GM12878 (cell line): ENCODE measurements around the gene CD101. TPM values are rescaled to one million over a fixed set of nuclear protein-coding genes. Genes with fewer than 3 reads are reported as not detected.

Source experiments
- ATF2 ChIP-seq: IDR thresholded peaks from 2 replicates; pipeline ENCODE4 v1.6.1; 2012; ENCODE audit warnings: low read length, inconsistent platforms
- ATF7 ChIP-seq: fragments of 450-650 bp; IDR thresholded peaks from 2 replicates; pipeline ENCODE4 v1.6.1; 2016; ENCODE audit warnings: low read depth, mild to moderate bottlenecking
- BCLAF1 ChIP-seq: fragments of 450-650 bp; IDR thresholded peaks from 2 replicates; pipeline ENCODE4 v1.6.1; 2017; ENCODE audit warnings: antibody characterized with exemption, mild to moderate bottlenecking, moderate library complexity
- CHD1 ChIP-seq: IDR thresholded peaks from 2 replicates; pipeline ENCODE4 v1.6.1; 2012; ENCODE audit warnings: low read depth, low read length, improper control_type of control experiment
- CREB1 ChIP-seq: IDR thresholded peaks from 2 replicates; pipeline ENCODE4 v1.6.1; 2012; ENCODE audit warnings: low read depth, mild to moderate bottlenecking, inconsistent platforms
- CREM ChIP-seq: IDR thresholded peaks from 2 replicates; pipeline ENCODE4 v1.6.1; 2014; ENCODE audit warnings: antibody characterized with exemption, low read depth
- HDGF ChIP-seq: fragments of 450-650 bp; IDR thresholded peaks from 2 replicates; pipeline ENCODE4 v1.6.1; 2016; ENCODE audit warnings: antibody characterized with exemption
- KLF5 ChIP-seq: fragments of 450-650 bp; IDR thresholded peaks from 2 replicates; pipeline ENCODE4 v1.6.1; 2014; ENCODE audit warnings: mild to moderate bottlenecking; ENCODE audit not compliant: partially characterized antibody
- NFIC ChIP-seq: IDR thresholded peaks from 2 replicates; pipeline ENCODE4 v1.6.1; 2012; ENCODE audit warnings: low read depth, mild to moderate bottlenecking, inconsistent platforms, low read length, moderate library complexity
- NR2C2 ChIP-seq: IDR thresholded peaks from 2 replicates; pipeline ENCODE4 v1.6.1; 2011; ENCODE audit warnings: borderline replicate concordance, low read depth; ENCODE audit not compliant: control insufficient read depth, insufficient read length
- PAX5 ChIP-seq: IDR thresholded peaks from 2 replicates; pipeline ENCODE4 v1.6.1; 2011; ENCODE audit warnings: low read depth, low read length, borderline replicate concordance
- PBX3 ChIP-seq: IDR thresholded peaks from 2 replicates; pipeline ENCODE4 v1.6.1; 2011; ENCODE audit warnings: mild to moderate bottlenecking, low read depth, low read length, moderate library complexity; ENCODE audit not compliant: insufficient replicate concordance
- PKNOX1 ChIP-seq: fragments of 450-650 bp; IDR thresholded peaks from 2 replicates; pipeline ENCODE4 v1.6.1; 2016; ENCODE audit warnings: mild to moderate bottlenecking
- PML ChIP-seq: IDR thresholded peaks from 2 replicates; pipeline ENCODE4 v1.6.1; 2012; ENCODE audit warnings: low read length, inconsistent platforms
- RBBP5 ChIP-seq: fragments of 200-600 bp; sonication (generic); conservative IDR thresholded peaks from 2 replicates; pipeline ENCODE4 v1.6.1; 2016
- SIX5 ChIP-seq: IDR thresholded peaks from 2 replicates; pipeline ENCODE4 v1.6.1; 2011; ENCODE audit warnings: mild to moderate bottlenecking, low read depth, low read length, moderate library complexity; ENCODE audit not compliant: severe bottlenecking
- SPI1 ChIP-seq: IDR thresholded peaks from 2 replicates; pipeline ENCODE4 v1.6.1; 2011; ENCODE audit warnings: low read depth, mild to moderate bottlenecking, low read length, moderate library complexity, borderline replicate concordance; ENCODE audit not compliant: insufficient read depth
- SUPT20H ChIP-seq: IDR thresholded peaks from 2 replicates; pipeline ENCODE4 v1.6.1; 2011; ENCODE audit warnings: low read depth, mild to moderate bottlenecking, low read length, moderate library complexity, borderline replicate concordance; ENCODE audit not compliant: control insufficient read depth
- SUZ12 ChIP-seq: fragments of 200-600 bp; sonication (generic); IDR thresholded peaks from one replicate; pipeline ENCODE4 v1.6.1; 2018; ENCODE audit warnings: antibody characterized with exemption, mild to moderate bottlenecking; ENCODE audit not compliant: unreplicated experiment
- WRNIP1 ChIP-seq: IDR thresholded peaks from 2 replicates; pipeline ENCODE4 v1.6.1; 2011; ENCODE audit warnings: low read depth, low read length, improper control_type of control experiment, borderline replicate concordance
- ZBTB11 ChIP-seq: fragments of 450-650 bp; formaldehyde crosslinking; IDR thresholded peaks from 2 replicates; pipeline ENCODE4 v1.5.0; 2022; ENCODE audit warnings: mild to moderate bottlenecking, missing genetic modification characterization
- ZZZ3 ChIP-seq: IDR thresholded peaks from 2 replicates; pipeline ENCODE4 v1.6.1; 2011; ENCODE audit warnings: low read depth; ENCODE audit not compliant: control insufficient read depth, insufficient read length
- polyA plus RNA-seq, 11 experiments: library from polyadenylated mRNA; depleted of rRNA in 4 of 11; unstranded in 6 of 11; stranded (reverse) in 5 of 11; fragments of >200 nt; fragmentation: Nextera tagmentation in 4 of 11; fragmentation: Illumina TruSeq in 1 of 11; extraction: Ambion mirVana in 4 of 11; extraction: Trizol in 1 of 11; gene quantifications; 1 replicate in 1 of 11; 2 replicates in 10 of 11; pipeline versions ENCODE4 v1.2.1 to v1.2.3, GENCODE V29; 2011 to 2016; ENCODE audit warnings: inconsistent platforms in 2 of 11, missing spikeins in 2 of 11, low read depth in 1 of 11
- total RNA-seq, 4 experiments: library from RNA; depleted of rRNA in 3 of 4; stranded (reverse); fragments of >200 nt in 3 of 4; fragmentation: Illumina TruSeq in 1 of 4; extraction: Trizol in 1 of 4; gene quantifications; 2 replicates each; pipeline versions ENCODE4 v1.2.1 to v1.2.3, GENCODE V29; 2013 to 2021

The CD101 gene
- total and polyA plus RNA-seq, 10 of the 15 experiments (the other 5 are each of a cell fraction or from before 2014, with no cell fraction given): 0.56 to 7.9 (median 2.9) TPM

GRCh38 chr1:117061986-117062415, 60.4 kb downstream of the CD101 start (continued):
- TF ChIP-seq ZBTB11 (CRISPR knock-in tag): no peak
- no peak for TF ChIP-seq RBBP5
- no peak for TF ChIP-seq HDGF
- no peak for TF ChIP-seq PAX5
- TF ChIP-seq CREB1: peak; percentile 85
- TF ChIP-seq WRNIP1: no peak
- TF ChIP-seq ATF7: peak; percentile 98
- TF ChIP-seq CREM: peak; percentile 91
- no peak for TF ChIP-seq KLF5
- TF ChIP-seq ZZZ3: no peak
- no peak for TF ChIP-seq SUPT20H
- no peak for TF ChIP-seq SUZ12
- no peak for TF ChIP-seq BCLAF1
- no peak for TF ChIP-seq SPI1
- TF ChIP-seq SIX5: no peak
- no peak for TF ChIP-seq CHD1
- peak; percentile 99 for TF ChIP-seq ATF2
- no peak for TF ChIP-seq PBX3
- TF ChIP-seq PML: peak; percentile 81; the same call in 1 of the 2 replicates
- peak; percentile 99 for TF ChIP-seq NFIC
- TF ChIP-seq PKNOX1: peak; percentile 85
- TF ChIP-seq NR2C2: no peak
